ENCODE results near the gene MED14.

Gene MED14

GRCh38 chrX:40720339-40720738 is 15.0 kb downstream of the MED14 start:
- Mint-ChIP-seq H3K36me3 (peaks cover 27 to 81% of the 10 kb centered on the region in 2 donors), H3K27me3 (no peaks in the 10 kb centered on the region), H3K27ac (peak overlapping the region; percentile 73), H3K4me3 (no peak overlapping the region), H3K9me3 (no peaks in the 10 kb centered on the region), H3K4me1 (peaks cover 21 to 28% of the 10 kb centered on the region in 2 donors)
- ATAC-seq (replicated peaks) (no peak), DNase-seq (no peak)

GRCh38 chrX:40719731-40720130 is 15.6 kb downstream of the MED14 start:
- Mint-ChIP-seq H3K9me3 (no peaks in the 10 kb centered on the region), H3K27me3 (no peaks in the 10 kb centered on the region), H3K4me3 (no peak overlapping the region), H3K4me1 (peaks cover 26 to 28% of the 10 kb centered on the region in 2 donors), H3K36me3 (peaks cover 24 to 81% of the 10 kb centered on the region in 2 donors), H3K27ac (no peak overlapping the region)
- DNase-seq (no peak), ATAC-seq (replicated peaks) (no peak)

GRCh38 chrX:40719218-40719617 is 16.1 kb downstream of the MED14 start:
- H3K36me3 Mint-ChIP-seq: peaks cover 21 to 78% of the 10 kb centered on the region in 2 donors
- no peaks in the 10 kb centered on the region for H3K9me3 Mint-ChIP-seq
- peaks cover 26% of the 10 kb centered on the region in 2 donors for H3K4me1 Mint-ChIP-seq
- no peak for DNase-seq
- H3K27ac Mint-ChIP-seq: no peak overlapping the region
- no peaks in the 10 kb centered on the region for H3K27me3 Mint-ChIP-seq
- no peak overlapping the region for H3K4me3 Mint-ChIP-seq
- ATAC-seq (replicated peaks): no peak

GRCh38 chrX:40709395-40709794 is 25.9 kb downstream of the MED14 start:
- no peaks in the 10 kb centered on the region for H3K9me3 Mint-ChIP-seq
- no peaks in the 10 kb centered on the region for H3K27me3 Mint-ChIP-seq
- peaks cover 11 to 54% of the 10 kb centered on the region in 2 donors for H3K36me3 Mint-ChIP-seq
- no peak overlapping the region for H3K4me3 Mint-ChIP-seq
- ATAC-seq (replicated peaks): no peak
- H3K27ac Mint-ChIP-seq: no peak overlapping the region
- no peaks in the 10 kb centered on the region for H3K4me1 Mint-ChIP-seq
- no peak for DNase-seq

GRCh38 chrX:40705658-40706312 is 29.6 kb downstream of the MED14 start:
- no peak for DNase-seq
- no peak overlapping the region for H3K4me3 Mint-ChIP-seq
- H3K36me3 Mint-ChIP-seq: peaks cover 10 to 50% of the 10 kb centered on the region in 2 donors
- H3K9me3 Mint-ChIP-seq: no peaks in the 10 kb centered on the region
- H3K27me3 Mint-ChIP-seq: no peaks in the 10 kb centered on the region
- peaks cover 0 to 3% of the 10 kb centered on the region in 2 donors for H3K4me1 Mint-ChIP-seq
- ATAC-seq (replicated peaks): no peak
- peak overlapping the region; percentile 2 for H3K27ac Mint-ChIP-seq

- Mint-ChIP-seq H3K27me3 (no peaks in the 10 kb centered on the region), H3K4me3 (no peak overlapping the region), H3K9me3 (no peaks in the 10 kb centered on the region), H3K27ac (no peak overlapping the region), H3K4me1 (peaks cover 0 to 3% of the 10 kb centered on the region in 2 donors), H3K36me3 (peaks cover 2 to 45% of the 10 kb centered on the region in 2 donors)
- ATAC-seq (replicated peaks) (no peak), DNase-seq (no peak)
Observed at GRCh38 chrX:40700640-40701342, 34.6 kb downstream of the MED14 start.

- H3K4me3 Mint-ChIP-seq: no peak overlapping the region
- H3K4me1 Mint-ChIP-seq: peaks cover 0 to 2% of the 10 kb centered on the region in 2 donors
- H3K27me3 Mint-ChIP-seq: no peaks in the 10 kb centered on the region
- DNase-seq: no peak
- no peak for ATAC-seq (replicated peaks)
- H3K9me3 Mint-ChIP-seq: no peaks in the 10 kb centered on the region
- no peak overlapping the region for H3K27ac Mint-ChIP-seq
- H3K36me3 Mint-ChIP-seq: peaks cover 8 to 40% of the 10 kb centered on the region in 2 donors
Observed at GRCh38 chrX:40698851-40699250, 36.5 kb downstream of the MED14 start.

- Mint-ChIP-seq H3K9me3 (no peaks in the 10 kb centered on the region), H3K4me3 (no peak overlapping the region), H3K27ac (no peak overlapping the region), H3K4me1 (peaks cover 0 to 2% of the 10 kb centered on the region in 2 donors), H3K36me3 (peaks cover 10 to 52% of the 10 kb centered on the region in 2 donors), H3K27me3 (no peaks in the 10 kb centered on the region)
- DNase-seq: no peak
- no peak for ATAC-seq (replicated peaks)
Observed at GRCh38 chrX:40694802-40695201, 40.5 kb downstream of the MED14 start.

- H3K4me3 Mint-ChIP-seq: no peak overlapping the region
- ATAC-seq (replicated peaks) (no peak), DNase-seq (no peak)
- H3K4me1 Mint-ChIP-seq: peaks cover 18 to 27% of the 10 kb centered on the region in 2 donors
- peaks cover 0 to 5% of the 10 kb centered on the region in 2 donors for H3K9me3 Mint-ChIP-seq
- H3K27ac Mint-ChIP-seq: no peak overlapping the region
- H3K27me3 Mint-ChIP-seq: no peaks in the 10 kb centered on the region
- H3K36me3 Mint-ChIP-seq: peaks cover 22 to 64% of the 10 kb centered on the region in 2 donors
Observed at GRCh38 chrX:40688929-40689328, 46.4 kb downstream of the MED14 start.

- Mint-ChIP-seq H3K4me1 (peaks cover 18 to 27% of the 10 kb centered on the region in 2 donors), H3K27me3 (no peaks in the 10 kb centered on the region), H3K27ac (no peak overlapping the region), H3K4me3 (no peak overlapping the region), H3K36me3 (peaks cover 19 to 61% of the 10 kb centered on the region in 2 donors), H3K9me3 (peaks cover 0 to 5% of the 10 kb centered on the region in 2 donors)
- DNase-seq (no peak), ATAC-seq (replicated peaks) (no peak)
Observed at GRCh38 chrX:40687169-40687568, 48.2 kb downstream of the MED14 start.

GRCh38 chrX:40685362-40685918 is 49.9 kb downstream of the MED14 start:
- peak; percentile 10 for DNase-seq
- Mint-ChIP-seq H3K36me3 (peaks cover 19 to 54% of the 10 kb centered on the region in 2 donors), H3K9me3 (peaks cover 0 to 5% of the 10 kb centered on the region in 2 donors), H3K27ac (peak overlapping the region; percentile 85), H3K4me1 (peaks cover 18 to 27% of the 10 kb centered on the region in 2 donors), H3K27me3 (no peaks in the 10 kb centered on the region), H3K4me3 (peak overlapping the region; percentile 11 to 71)
- ATAC-seq (replicated peaks): peak; percentile 86 to 90

- peak overlapping the region; percentile 22 to 57 for H3K4me3 Mint-ChIP-seq
- H3K4me1 Mint-ChIP-seq: peaks cover 18 to 27% of the 10 kb centered on the region in 2 donors
- H3K27me3 Mint-ChIP-seq: no peaks in the 10 kb centered on the region
- H3K27ac Mint-ChIP-seq: no peak overlapping the region
- H3K36me3 Mint-ChIP-seq: peaks cover 19 to 62% of the 10 kb centered on the region in 2 donors
- DNase-seq: no peak
- peak; percentile 46 to 55 for ATAC-seq (replicated peaks)
- peaks cover 0 to 5% of the 10 kb centered on the region in 2 donors for H3K9me3 Mint-ChIP-seq
Observed at GRCh38 chrX:40684092-40684491, 51.2 kb downstream of the MED14 start.

GRCh38 chrX:40683245-40683644 is 52.1 kb downstream of the MED14 start:
- ATAC-seq (replicated peaks) (no peak), DNase-seq (no peak)
- Mint-ChIP-seq H3K4me1 (peaks cover 18 to 27% of the 10 kb centered on the region in 2 donors), H3K4me3 (no peak overlapping the region), H3K27ac (no peak overlapping the region), H3K36me3 (peaks cover 20 to 65% of the 10 kb centered on the region in 2 donors), H3K27me3 (no peaks in the 10 kb centered on the region), H3K9me3 (peaks cover 0 to 5% of the 10 kb centered on the region in 2 donors)

GRCh38 chrX:40671126-40671525 is 64.2 kb downstream of the MED14 start:
- ATAC-seq (replicated peaks): no peak
- Mint-ChIP-seq H3K36me3 (peaks cover 22 to 55% of the 10 kb centered on the region in 2 donors), H3K27me3 (no peaks in the 10 kb centered on the region), H3K4me3 (no peak overlapping the region), H3K9me3 (no peaks in the 10 kb centered on the region), H3K27ac (no peak overlapping the region), H3K4me1 (peaks cover 4 to 5% of the 10 kb centered on the region in 2 donors)
- DNase-seq: no peak

Data from stimulated activated naive B cell treated with anti-CD40 and anti-IgM and Interleukin-4, amounts not matched to agents 10 μg/mL and 1 μg/mL and 100 μg/mL, for 72 hours (primary cell).